AG09309 (cell line): Measurements from ENCODE around the gene NR1D1.

Experiments used
- DNase-seq: peaks from one replicate; pipeline ENCODE4 v3.0.0-alpha.2; 2010; ENCODE audit warnings: low read depth
- H3K4me3 ChIP-seq: 2 replicates; pipeline ENCODE4 v1.5.1; 2011; ENCODE audit warnings: mild to moderate bottlenecking, low read depth, low read length, moderate library complexity; ENCODE audit not compliant: control insufficient read depth
- CTCF ChIP-seq: IDR thresholded peaks from 2 replicates; pipeline ENCODE4 v1.5.1; 2011; ENCODE audit warnings: mild to moderate bottlenecking, low read depth, low read length, inconsistent platforms; ENCODE audit not compliant: insufficient read depth, control insufficient read depth; ENCODE audit errors: missing control alignments

NR1D1 gene

GRCh38 chr17:40105861-40106759 lies 5.7 kb upstream of the NR1D1 start:
- DNase-seq = no peak
- no peak for TF ChIP-seq CTCF
- H3K4me3 ChIP-seq = no peak overlapping the region

DNA sequence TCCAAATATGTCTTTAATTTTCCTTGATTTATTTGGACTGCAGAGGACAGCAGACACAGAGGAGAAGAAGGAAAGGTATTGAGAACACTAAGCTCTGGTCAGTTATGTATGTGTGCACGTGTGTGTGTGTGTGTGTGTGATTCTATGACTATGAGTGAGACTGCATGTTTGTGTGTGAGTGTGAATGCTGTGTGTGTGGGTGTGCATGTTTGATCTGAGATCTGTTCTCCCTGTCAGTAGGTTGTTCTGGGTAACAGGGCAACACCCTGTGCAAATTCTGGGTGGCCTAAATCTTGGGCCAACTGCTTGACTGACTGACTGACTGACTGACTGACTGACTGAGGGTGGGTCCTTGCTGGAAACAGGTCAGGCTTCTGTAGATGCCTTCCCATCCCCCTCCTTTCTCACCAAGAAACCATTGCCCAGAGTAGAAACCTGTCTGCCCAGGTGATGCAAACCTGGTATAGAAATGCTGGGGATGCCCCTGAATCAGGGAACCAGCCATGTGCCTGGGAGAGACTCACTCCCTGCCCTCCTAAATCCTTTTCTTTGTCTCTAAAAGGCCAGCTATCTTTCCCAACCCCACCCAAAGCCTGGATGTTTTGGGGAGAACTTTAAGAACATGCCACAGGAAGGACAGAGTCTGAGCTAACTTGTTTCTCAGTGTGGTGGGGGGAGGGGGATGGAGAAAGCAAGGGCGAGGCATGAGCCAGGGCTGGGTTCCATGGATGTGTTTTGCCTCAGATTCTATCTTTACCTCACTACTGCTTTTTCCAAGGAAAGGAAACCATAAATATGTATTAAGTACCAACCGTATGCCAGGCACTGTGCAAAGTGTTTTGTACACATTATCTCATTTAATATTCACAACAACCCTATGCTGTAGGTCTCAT lies 4.5 kb upstream of the NR1D1 start:
- no peak for TF ChIP-seq CTCF
- no peak overlapping the region for H3K4me3 ChIP-seq
- no peak for DNase-seq

DNA sequence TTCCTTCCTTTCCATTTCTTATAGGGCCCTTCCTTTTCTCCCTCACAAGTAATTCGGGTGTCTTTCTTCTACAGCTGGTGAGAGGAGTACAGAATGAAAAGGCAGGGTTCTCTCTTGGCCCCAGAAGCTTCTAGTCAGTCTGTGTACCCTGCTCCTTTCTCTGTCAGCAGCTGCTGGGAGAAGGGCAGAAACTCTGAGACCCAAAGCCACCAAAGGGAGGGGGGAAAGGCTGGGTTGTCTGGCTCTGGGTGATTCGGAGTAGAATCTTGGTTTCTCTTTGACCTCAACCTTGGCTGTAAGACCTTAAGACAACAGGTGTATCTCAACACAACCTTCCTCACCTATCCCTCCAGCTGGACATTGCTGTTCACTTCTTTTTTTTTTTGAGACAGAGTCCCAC lies 3.3 kb upstream of the NR1D1 start:
- no peak for DNase-seq
- no peak for TF ChIP-seq CTCF

DNA sequence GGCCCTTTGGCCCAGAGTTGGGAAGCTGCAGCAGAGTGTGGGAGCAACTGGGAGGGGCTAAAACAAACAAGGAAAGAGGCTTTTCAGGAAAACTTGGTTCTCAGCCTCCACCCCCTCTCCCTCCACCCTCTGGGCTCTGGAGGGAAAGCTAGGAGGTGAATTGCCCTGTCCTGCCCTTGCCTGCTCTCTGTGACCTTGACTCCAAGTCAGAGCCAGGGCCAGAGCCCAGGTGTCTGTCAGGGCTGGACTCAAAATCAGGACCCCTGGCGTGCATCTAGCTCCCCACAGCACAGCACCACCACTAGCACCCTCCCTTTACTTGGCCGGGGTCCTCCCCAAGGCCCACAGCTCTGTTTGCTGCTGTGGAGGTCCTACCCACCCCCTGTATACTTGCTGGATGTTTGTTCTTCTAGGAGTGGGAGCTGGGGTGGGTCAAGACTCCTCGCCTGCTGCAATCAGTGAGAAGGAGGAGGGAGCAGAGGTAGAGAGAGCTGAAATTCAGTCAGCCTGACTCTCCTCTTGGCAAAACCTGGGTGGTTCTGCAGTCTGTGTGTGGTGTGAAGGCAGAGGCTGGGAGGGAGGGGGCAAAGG lies 2.8 kb upstream of the NR1D1 start:
- no peak for TF ChIP-seq CTCF
- no peak for DNase-seq
- no peak overlapping the region for H3K4me3 ChIP-seq

More for the DNA sequence above, 3.3 kb upstream of the NR1D1 start:
- H3K4me3 ChIP-seq = no peak overlapping the region

- TF ChIP-seq CTCF = no peak
- DNase-seq = no peak
- peak overlapping the region; percentile 93 for H3K4me3 ChIP-seq
These were observed 1.2 kb upstream of the NR1D1 start for GRCh38 chr17:40101367-40102210.

- peak; percentile 95 for DNase-seq
- H3K4me3 ChIP-seq = peak overlapping the region; percentile 93
- no peak for TF ChIP-seq CTCF
These were observed 429 bp upstream of the NR1D1 start for GRCh38 chr17:40100669-40101366.
